ENCODE measurements around the gene GINM1.

The GINM1 gene

GRCh38 chr6:149565527-149566409 is at the start of gene GINM1:
Gene GINM1 (plus strand): TSS chr6:149566375. CDS start chr6:149566415, 40 bp downstream.
- peak; percentile 94 for DNase-seq (ENCODE audit: low spot score)

GRCh38 chr6:149529650-149530049 is 36.5 kb upstream of the GINM1 start:
- DNase-seq (ENCODE audit: low spot score), result no peak

- DNase-seq (ENCODE audit: low spot score), result no peak
Measured at GRCh38 chr6:149534742-149535141, 31.4 kb upstream of the GINM1 start.

- no peak for DNase-seq (ENCODE audit: low spot score)
Measured at GRCh38 chr6:149541139-149541538, 25.0 kb upstream of the GINM1 start.

GRCh38 chr6:149544646-149545257 is 21.4 kb upstream of the GINM1 start:
- DNase-seq (ENCODE audit: low spot score), result no peak

GRCh38 chr6:149545258-149545753 is 20.9 kb upstream of the GINM1 start:
- peak; percentile 41 for DNase-seq (ENCODE audit: low spot score)

- DNase-seq (ENCODE audit: low spot score), result peak; percentile 92
Measured at GRCh38 chr6:149545754-149546471, 20.3 kb upstream of the GINM1 start, which contains the start of gene PPIL4. Gene PPIL4 (minus strand): TSS chr6:149546043. CDS start chr6:149546005, 38 bp downstream.

- no peak for DNase-seq (ENCODE audit: low spot score)
Measured at GRCh38 chr6:149551920-149552319, 14.3 kb upstream of the GINM1 start.

- no peak for DNase-seq (ENCODE audit: low spot score)
Measured at GRCh38 chr6:149558029-149558428, 8.1 kb upstream of the GINM1 start.

- no peak for DNase-seq (ENCODE audit: low spot score)
Measured at GRCh38 chr6:149559389-149559788, 6.8 kb upstream of the GINM1 start.

- DNase-seq (ENCODE audit: low spot score), result no peak
Measured at GRCh38 chr6:149560736-149561135, 5.4 kb upstream of the GINM1 start.

- DNase-seq (ENCODE audit: low spot score), result no peak
Measured at GRCh38 chr6:149563203-149563927, 2.8 kb upstream of the GINM1 start.

- no peak for DNase-seq (ENCODE audit: low spot score)
Measured at GRCh38 chr6:149563928-149564325, 2.2 kb upstream of the GINM1 start.

- DNase-seq (ENCODE audit: low spot score), result peak; percentile 27
Measured at GRCh38 chr6:149566410-149567193, 427 bp downstream of the GINM1 start.

GRCh38 chr6:149567194-149567586 is 1.0 kb downstream of the GINM1 start:
- DNase-seq (ENCODE audit: low spot score), result no peak

- no peak for DNase-seq (ENCODE audit: low spot score)
Measured at GRCh38 chr6:149567945-149568585, 1.9 kb downstream of the GINM1 start.

GRCh38 chr6:149580880-149581279 is 14.7 kb downstream of the GINM1 start:
- DNase-seq (ENCODE audit: low spot score), result no peak

- no peak for DNase-seq (ENCODE audit: low spot score)
Measured at GRCh38 chr6:149581349-149581748, 15.2 kb downstream of the GINM1 start.

- no peak for DNase-seq (ENCODE audit: low spot score)
Measured at GRCh38 chr6:149586149-149586548, 20.0 kb downstream of the GINM1 start.

GRCh38 chr6:149592983-149593382 is 26.8 kb downstream of the GINM1 start:
- no peak for DNase-seq (ENCODE audit: low spot score)
